Measurements from ENCODE around the gene CHADL.
"Not testable (repeated sequence)": the region's sequence is repeated elsewhere in the genome, so short reads cannot be mapped to it uniquely, and the experiment has no call there.

The CHADL gene

DNA sequence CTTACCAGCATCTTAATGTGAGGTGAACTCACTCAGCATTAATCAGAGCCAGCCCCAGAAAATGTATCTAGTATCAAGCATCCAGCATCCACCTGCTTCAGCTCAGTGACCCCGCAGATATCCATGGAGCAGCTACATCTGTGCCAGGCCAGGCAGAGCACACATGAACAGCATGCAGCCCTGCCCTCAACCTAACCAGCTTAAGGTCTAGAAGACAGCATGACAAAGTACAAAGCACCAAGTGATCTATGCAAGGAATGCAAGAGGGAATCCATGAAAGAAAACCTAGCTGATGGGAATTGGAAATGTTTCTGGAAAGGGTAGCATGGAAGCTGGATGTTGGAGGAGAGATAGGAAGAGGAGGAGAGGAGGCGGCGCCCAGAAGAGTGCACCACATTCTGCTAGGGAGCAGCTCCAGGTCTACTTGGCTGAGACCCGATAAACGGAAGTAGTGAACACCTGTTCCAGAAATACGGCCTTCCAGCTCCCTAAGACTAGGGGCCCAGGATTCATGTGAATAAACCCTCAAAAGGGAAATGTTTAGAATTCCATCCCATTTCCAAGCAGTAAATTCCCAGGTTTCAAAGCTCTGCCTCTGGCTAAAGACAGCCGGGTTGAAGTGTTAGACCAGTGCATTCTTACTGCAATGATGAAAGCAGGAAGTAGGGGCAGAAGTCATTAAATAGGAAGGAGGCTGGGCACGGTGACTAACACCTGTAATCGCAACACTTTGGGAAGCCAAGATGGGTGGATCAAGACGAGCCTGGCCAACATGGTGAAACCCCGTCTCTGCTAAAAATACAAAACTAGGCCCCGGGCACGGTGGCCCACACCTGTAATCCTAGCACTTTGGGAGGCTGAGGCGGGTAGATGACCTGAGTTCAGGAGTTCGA is 59.1 kb downstream of the CHADL start:
- TF ChIP-seq, protein P1, sequence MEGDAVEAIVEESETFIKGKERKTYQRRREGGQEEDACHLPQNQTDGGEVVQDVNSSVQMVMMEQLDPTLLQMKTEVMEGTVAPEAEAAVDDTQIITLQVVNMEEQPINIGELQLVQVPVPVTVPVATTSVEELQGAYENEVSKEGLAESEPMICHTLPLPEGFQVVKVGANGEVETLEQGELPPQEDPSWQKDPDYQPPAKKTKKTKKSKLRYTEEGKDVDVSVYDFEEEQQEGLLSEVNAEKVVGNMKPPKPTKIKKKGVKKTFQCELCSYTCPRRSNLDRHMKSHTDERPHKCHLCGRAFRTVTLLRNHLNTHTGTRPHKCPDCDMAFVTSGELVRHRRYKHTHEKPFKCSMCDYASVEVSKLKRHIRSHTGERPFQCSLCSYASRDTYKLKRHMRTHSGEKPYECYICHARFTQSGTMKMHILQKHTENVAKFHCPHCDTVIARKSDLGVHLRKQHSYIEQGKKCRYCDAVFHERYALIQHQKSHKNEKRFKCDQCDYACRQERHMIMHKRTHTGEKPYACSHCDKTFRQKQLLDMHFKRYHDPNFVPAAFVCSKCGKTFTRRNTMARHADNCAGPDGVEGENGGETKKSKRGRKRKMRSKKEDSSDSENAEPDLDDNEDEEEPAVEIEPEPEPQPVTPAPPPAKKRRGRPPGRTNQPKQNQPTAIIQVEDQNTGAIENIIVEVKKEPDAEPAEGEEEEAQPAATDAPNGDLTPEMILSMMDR (conservative IDR thresholded peaks at IDR 0.05; ENCODE audit: low read length), result no peak
- DNase-seq (ENCODE audit: low read depth), result peak; percentile 90
- no peak overlapping the region for H3K4me3 ChIP-seq (ENCODE audit: low read length)

DNA sequence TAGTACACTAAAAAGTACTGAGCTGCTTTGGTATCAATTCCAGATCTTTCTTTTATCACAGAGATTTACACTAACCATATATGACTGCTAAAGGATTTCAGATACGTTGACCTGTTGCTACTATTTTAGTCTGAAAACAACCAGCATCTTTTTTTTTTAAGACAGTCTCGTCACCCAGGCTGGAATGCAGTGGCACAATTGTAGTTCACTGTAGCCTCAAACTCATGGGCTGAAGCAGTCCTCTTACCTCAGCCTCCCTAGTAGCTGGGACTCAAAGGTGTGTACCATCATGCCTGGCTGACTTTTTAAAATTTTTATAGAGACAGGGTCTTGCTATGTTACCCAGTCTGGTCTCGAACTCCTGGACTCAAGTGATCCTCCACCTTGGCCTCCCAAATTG is 59.8 kb downstream of the CHADL start:
- no peak for DNase-seq (ENCODE audit: low read depth)
- TF ChIP-seq, protein P1 (conservative IDR thresholded peaks at IDR 0.05; ENCODE audit: low read length), result no peak
- no peak overlapping the region for H3K4me3 ChIP-seq (ENCODE audit: low read length)

DNA sequence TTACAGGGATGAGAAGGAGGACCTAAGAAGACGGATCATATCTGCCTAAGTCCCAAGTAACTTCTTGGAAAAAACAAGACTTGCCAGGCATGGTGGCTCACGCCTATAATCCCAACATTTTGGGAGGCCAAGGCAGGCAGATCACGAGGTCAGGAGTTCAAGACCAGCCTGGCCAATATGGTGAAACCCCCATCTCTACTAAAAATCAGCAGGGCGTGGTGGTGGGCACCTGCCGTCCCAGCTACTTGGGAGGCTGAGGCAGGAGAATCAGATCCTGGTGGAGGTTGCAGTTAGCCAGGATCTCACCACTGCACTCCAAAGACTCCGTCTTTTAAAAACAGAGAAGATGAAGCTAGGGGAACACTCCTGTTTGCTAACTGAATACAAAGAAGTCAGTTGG is 60.4 kb downstream of the CHADL start:
- H3K4me3 ChIP-seq (ENCODE audit: low read length); DNase-seq (ENCODE audit: low read depth): not testable (repeated sequence)
